Measurements from ENCODE around the gene NCCRP1. TPM values are rescaled to one million over a fixed set of nuclear protein-coding genes. Genes with fewer than 3 reads are reported as not detected.

The NCCRP1 gene
- polyA plus RNA-seq, 3 donors: 0.89 to 3.4 (median 1.5) TPM

- DNase-seq (ENCODE audit: low read depth in 3 of 3, low spot score in 2 of 3): no peak
Measured at GRCh38 chr19:39178296-39179006, 18.3 kb upstream of the NCCRP1 start.

DNA sequence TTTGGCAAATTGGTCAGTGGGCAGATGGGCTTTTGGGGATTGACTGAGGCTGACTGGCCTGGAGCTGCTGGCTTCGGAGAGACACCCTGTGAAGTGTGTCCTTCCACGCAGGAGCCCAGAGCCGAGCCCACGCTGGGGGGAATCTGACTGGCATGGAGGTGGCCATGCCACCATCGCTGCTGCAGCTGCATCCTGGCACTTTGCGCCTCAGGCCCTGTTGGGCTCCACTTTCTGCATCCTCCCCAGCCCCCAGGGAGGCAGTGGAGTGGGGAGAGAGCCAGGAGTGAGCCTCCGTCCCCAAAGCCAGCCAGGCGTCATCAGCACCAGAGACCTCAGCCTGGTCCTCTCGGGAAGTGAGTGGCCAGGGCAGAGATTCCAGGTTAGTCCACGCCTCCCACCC, 17.0 kb upstream of the NCCRP1 start:
- DNase-seq (ENCODE audit: low read depth in 3 of 3, low spot score in 2 of 3): no peak

GRCh38 chr19:39180749-39181148, 16.0 kb upstream of the NCCRP1 start:
- no peak for DNase-seq (ENCODE audit: low read depth in 3 of 3, low spot score in 2 of 3)

DNA sequence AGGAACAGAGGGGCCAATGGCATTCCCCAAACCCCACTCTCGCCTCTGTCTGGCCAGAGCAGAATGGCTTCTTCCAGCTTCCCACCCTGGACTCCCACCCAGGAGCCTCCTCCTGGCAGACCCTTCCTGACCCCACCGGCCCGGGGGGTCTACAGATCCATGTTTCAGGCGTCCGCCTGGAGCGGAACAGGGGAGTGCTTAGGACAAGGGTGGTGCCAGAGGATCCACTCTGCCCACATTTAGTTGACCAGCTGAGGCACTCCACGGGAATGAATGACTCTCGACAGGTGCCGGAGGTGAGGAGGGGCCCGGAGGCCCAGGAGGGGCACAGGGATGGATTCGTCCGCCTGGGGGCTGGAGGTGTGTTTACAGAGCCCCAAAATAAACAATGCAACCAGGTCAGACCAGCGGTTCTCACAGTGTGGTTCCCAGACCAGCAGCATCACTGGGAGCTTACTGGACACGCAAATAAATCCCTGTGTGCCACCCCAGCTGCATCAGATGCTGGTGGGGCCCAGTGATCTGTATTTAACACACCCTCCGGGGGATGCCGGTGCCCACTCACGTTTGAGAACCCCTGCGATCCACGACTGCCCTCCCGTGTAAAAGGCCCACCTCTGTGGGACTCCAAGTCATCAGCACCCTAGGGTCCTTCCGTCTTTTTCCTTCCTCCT, 15.1 kb upstream of the NCCRP1 start:
- no peak for DNase-seq (ENCODE audit: low read depth in 3 of 3, low spot score in 2 of 3)

DNA sequence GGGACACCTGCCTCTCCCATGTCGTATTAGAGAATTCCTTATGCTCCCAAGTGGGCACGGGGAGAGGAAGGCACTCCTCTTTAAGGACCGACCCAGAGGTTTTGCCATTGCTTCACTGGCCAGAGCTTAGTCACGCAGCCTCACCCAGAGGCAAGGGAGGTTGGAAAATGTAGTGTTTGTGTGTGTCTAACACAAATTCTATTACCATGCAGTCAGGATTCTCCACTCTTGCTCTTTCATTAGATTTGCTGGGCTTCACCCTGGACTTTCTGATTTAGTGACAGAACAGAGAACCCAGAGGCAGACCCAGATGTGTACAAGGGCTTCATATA, 14.6 kb upstream of the NCCRP1 start:
- DNase-seq (ENCODE audit: low read depth in 3 of 3, low spot score in 2 of 3): no peak

DNA sequence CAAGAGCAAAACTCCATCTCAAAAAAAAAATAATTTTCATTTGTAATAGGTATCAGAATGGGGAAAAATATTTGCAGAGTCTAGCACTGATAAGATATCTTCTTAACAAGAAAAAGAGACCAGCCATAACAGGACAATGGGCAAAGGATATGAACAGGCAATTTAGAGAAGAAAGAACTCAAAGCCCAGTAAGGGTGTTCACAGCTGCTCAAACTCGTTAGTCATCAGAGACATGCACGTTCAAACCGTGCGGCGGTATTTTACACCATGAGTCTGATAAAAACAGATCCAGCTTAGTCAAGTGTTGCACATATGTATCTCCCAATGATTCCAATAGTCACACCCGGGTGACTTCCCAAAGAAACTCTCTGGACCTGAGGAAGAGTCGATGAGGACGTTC, 13.7 kb upstream of the NCCRP1 start:
- no peak for DNase-seq (ENCODE audit: low read depth in 3 of 3, low spot score in 2 of 3)

DNA sequence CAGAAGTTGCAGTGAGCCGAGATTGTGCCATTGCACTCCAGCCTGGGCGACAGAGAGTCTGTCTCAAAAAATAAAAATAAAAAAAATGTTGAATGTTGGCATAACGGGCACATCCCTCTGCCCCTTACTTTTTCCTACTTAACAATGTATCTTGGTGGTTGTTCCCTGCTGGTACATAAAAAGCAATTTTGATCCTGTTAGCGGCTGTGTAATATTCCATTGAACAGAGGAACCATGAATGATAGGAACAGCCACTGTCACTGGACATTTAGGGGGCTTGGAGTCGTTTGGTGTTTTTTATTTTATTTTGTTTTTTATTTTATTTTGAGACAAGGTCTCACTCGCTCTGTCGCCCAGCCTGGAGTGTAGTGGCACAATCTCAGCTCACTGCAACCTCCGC, 10.4 kb upstream of the NCCRP1 start:
- no peak for DNase-seq (ENCODE audit: low read depth in 3 of 3, low spot score in 2 of 3)

DNA sequence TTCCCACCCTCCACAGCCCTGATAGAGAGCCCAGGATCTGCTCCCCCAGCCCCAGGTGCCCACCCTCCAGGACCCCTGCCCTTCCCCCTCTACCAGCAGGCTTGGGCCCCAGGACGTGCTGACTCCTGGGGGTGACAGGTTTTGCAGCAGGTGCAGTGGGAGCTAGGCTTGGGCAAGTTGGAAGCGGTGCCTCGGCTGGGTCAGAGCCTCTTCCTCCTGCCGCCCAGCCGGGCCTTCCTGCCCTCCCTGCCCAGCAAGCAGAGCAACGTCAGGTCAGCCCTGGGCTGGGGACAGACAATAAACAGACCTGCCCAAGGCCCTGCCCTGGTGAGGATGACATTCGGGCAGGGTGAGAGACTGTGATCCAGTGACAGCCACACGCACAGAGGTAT, 9.2 kb upstream of the NCCRP1 start:
- DNase-seq (ENCODE audit: low read depth in 3 of 3, low spot score in 2 of 3): no peak

DNA sequence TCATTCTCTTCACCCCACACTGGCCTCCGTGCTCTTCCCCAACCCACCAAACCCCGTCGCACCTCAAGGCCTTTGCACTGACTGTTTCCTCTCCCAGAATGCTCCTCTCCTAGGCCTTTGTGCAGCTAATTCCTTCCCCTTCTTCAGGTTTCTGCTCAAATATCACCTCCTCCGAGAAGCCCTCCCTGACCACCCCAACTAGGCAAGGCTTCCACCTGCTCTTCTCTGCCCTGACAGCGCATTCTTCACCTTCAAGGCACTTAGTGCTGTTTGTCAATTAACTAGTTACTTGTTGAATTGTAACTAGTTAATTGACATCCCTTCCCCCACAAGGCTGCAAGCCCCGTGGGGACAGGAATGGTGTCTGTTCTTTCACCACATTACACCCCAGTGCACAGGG, 7.8 kb upstream of the NCCRP1 start:
- DNase-seq (ENCODE audit: low read depth in 3 of 3, low spot score in 2 of 3): no peak

DNA sequence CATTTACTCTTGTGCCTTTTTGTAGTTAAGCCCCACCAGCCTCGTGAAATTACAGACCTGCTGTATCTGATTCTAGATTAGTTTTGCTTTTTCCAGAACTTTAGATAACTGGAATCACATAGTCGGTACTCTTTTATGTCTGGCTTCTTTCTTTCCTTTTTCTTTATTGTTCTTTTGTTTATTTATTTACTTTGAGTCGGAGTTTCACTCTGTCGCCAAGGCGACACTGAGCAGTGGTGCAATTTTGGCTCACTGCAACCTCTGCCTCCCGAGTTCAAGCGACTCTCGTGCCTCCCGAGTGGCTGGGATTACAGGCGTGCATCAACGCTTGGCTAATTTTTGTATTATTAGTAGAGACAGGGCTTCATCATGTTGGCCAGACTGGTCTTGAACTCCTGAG, 6.0 kb upstream of the NCCRP1 start:
- DNase-seq (ENCODE audit: low read depth in 3 of 3, low spot score in 2 of 3): no peak

DNA sequence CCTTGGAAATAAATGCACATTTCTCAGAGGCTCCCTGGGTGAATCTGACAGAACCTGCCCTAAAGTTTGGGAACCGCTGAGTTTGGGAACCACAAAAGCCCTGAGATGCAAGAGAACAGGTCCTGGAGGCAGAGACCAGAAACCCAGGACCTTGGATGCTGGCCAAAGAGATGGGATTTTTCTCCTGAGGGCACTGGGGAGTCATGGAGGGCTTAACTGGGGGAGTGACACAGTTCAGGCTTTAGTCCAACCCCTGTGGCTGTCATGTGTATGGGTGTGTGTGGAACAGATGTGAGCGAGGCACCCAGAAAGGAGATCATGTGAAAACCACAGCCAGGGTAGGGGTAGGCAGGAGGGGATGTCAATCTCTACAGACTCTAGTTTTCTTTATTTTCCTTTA, 3.9 kb upstream of the NCCRP1 start:
- no peak for DNase-seq (ENCODE audit: low read depth in 3 of 3, low spot score in 2 of 3)

- no peak for DNase-seq (ENCODE audit: low read depth in 3 of 3, low spot score in 2 of 3)
Measured at GRCh38 chr19:39193803-39194202, 3.0 kb upstream of the NCCRP1 start.

GRCh38 chr19:39194832-39195542, 1.8 kb upstream of the NCCRP1 start:
- DNase-seq (ENCODE audit: low read depth in 3 of 3, low spot score in 2 of 3): no peak

DNA sequence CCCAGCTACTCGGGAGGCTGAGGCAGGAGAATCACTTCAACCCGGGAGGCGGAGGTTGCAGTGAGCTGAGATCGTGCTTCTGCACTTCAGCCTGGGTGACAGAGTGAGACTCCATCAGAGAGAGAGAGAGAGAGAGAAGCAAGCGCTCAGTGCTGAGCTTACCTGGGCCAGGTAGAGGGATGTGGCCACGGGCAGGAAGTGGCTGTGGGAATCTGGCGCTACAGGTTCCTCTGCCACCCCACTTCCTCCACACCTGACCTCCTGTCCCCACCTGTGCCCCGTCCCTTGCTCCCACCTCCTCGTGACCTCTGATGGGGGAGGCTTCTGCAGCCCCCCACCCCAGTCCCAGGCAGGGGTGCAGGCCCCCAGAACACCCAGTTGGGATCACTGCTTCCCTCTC, 1.0 kb upstream of the NCCRP1 start:
- no peak for DNase-seq (ENCODE audit: low read depth in 3 of 3, low spot score in 2 of 3)

GRCh38 chr19:39196320-39196719, 444 bp upstream of the NCCRP1 start:
- DNase-seq (ENCODE audit: low read depth in 3 of 3, low spot score in 2 of 3): no peak

DNA sequence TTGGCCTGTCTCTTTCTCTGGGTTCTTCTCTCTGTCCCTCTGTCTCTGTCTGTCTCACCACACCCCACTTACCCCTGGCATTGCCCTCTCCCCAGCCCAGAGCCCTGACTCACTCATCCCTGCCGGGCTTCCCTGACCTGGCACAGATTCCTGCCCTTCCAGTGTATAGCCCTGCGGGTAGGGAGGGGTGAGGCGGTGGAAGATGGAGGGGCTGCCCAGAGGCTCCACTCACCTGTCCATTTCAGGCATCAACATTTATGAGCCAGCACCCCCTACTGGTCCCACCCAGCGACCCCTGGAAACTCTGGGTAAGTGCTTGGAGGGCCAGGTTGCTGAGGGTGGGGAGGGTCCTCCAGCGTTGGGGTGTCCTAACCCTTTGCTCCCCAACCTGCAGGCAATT, 1.0 kb downstream of the NCCRP1 start:
- no peak for DNase-seq (ENCODE audit: low read depth in 3 of 3, low spot score in 2 of 3)

- DNase-seq (ENCODE audit: low read depth in 3 of 3, low spot score in 2 of 3): peak; percentile 38 to 72 (median 53)
Measured at GRCh38 chr19:39199025-39199424, 2.3 kb downstream of the NCCRP1 start.

GRCh38 chr19:39200066-39200802, 3.5 kb downstream of the NCCRP1 start:
- DNase-seq (ENCODE audit: low read depth in 3 of 3, low spot score in 2 of 3): no peak

DNA sequence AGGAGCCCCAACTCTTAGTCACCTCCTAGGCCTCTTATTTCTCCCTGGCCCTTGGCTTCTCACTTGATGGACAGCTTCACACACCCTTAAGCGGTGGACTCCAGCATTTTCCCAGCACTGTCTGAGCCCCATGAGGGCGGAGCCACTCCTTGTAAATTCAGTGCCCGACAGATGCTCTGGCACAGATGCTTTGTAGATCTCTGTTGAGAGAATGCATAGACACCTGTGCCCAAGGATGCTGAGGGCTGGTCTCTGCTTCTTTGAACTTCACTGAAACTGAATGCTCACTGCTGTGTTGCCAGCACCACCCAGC, 4.0 kb downstream of the NCCRP1 start:
- DNase-seq (ENCODE audit: low read depth in 3 of 3, low spot score in 2 of 3): no peak

GRCh38 chr19:39202998-39203355, 6.2 kb downstream of the NCCRP1 start:
- no peak for DNase-seq (ENCODE audit: low read depth in 3 of 3, low spot score in 2 of 3)
